MM.1S (cell line): ENCODE measurements around the gene ARPC5.

Source experiments
- EZH2 ChIP-seq: fragments of 300-600 bp; sonication (generic); optimal IDR thresholded peaks from 2 replicates; pipeline ENCODE3; 2017; ENCODE audit warnings: low read depth, mild to moderate bottlenecking, antibody characterized with exemption, low read length, mixed read lengths
- TF ChIP-seq, protein P1 (sequence below): fragments of 300-600 bp; sonication (generic); IDR thresholded peaks from 2 replicates; pipeline ENCODE4 v1.5.1; 2016; ENCODE audit warnings: antibody characterized with exemption, low read length, mixed read lengths

GRCh38 chr1:183678819-183679218, 43.2 kb upstream of the ARPC5 start:
- TF ChIP-seq, protein P1, sequence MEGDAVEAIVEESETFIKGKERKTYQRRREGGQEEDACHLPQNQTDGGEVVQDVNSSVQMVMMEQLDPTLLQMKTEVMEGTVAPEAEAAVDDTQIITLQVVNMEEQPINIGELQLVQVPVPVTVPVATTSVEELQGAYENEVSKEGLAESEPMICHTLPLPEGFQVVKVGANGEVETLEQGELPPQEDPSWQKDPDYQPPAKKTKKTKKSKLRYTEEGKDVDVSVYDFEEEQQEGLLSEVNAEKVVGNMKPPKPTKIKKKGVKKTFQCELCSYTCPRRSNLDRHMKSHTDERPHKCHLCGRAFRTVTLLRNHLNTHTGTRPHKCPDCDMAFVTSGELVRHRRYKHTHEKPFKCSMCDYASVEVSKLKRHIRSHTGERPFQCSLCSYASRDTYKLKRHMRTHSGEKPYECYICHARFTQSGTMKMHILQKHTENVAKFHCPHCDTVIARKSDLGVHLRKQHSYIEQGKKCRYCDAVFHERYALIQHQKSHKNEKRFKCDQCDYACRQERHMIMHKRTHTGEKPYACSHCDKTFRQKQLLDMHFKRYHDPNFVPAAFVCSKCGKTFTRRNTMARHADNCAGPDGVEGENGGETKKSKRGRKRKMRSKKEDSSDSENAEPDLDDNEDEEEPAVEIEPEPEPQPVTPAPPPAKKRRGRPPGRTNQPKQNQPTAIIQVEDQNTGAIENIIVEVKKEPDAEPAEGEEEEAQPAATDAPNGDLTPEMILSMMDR: no peak
- TF ChIP-seq EZH2: no peak
